SH-SY5Y (cell line): ENCODE data around the gene YAF2.
A peak's percentile ranks its signal among the peaks of the same experiment; 100 is the strongest.

Experiments
- GATA2 ChIP-seq: IDR thresholded peaks from 2 replicates; pipeline ENCODE4 v1.6.1; 2011; ENCODE audit warnings: mild to moderate bottlenecking, low read depth, low read length
- GATA3 ChIP-seq: IDR thresholded peaks from 2 replicates; pipeline ENCODE4 v1.6.1; 2011; ENCODE audit warnings: low read depth, mild to moderate bottlenecking, low read length, moderate library complexity

Gene YAF2

GRCh38 chr12:42266579-42267230 is 28.7 kb upstream of the YAF2 start:
- TF ChIP-seq GATA3 (no peak), GATA2 (no peak)

DNA sequence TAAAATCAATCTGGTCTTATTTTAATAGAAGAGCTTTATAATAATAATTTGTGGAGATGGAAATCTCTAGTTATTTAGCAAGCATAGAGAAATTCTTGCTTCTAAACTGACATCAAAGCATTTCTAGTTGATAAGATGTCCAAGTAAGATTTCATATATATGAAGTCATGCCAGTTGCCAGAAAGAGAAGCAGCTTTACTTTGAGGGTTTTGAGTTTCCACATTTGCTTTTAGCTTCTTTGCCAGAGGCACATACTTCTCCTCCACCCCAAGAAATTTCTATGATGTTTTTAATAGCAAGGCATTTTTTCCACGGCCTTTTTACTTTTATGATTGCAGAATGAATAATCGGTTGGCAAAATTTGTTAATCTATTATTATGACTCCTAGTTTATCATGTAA is 24.2 kb upstream of the YAF2 start:
- TF ChIP-seq GATA2: no peak
- no peak for TF ChIP-seq GATA3

DNA sequence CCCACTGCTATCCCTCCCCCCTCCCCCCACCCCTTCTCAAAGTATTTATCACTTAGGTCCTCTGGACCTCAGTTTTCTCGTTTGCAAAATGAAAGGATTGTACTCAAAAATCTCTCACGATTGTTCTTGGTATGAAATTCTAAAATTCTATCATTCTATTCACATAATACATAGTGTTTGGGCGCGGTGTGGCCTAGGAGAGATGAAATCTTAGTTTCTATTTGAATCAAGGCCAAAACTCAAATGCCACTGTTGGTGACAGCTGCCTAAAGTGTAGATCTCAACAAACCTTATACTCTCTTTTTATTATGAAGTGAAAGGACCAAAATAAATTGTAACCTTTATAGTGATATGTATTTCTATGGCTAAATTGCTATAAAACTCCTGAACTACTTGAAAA is 23.7 kb upstream of the YAF2 start:
- TF ChIP-seq GATA3 (no peak), GATA2 (no peak)

- TF ChIP-seq GATA3 (no peak), GATA2 (no peak)
Observed at GRCh38 chr12:42260518-42260917, 22.5 kb upstream of the YAF2 start.

DNA sequence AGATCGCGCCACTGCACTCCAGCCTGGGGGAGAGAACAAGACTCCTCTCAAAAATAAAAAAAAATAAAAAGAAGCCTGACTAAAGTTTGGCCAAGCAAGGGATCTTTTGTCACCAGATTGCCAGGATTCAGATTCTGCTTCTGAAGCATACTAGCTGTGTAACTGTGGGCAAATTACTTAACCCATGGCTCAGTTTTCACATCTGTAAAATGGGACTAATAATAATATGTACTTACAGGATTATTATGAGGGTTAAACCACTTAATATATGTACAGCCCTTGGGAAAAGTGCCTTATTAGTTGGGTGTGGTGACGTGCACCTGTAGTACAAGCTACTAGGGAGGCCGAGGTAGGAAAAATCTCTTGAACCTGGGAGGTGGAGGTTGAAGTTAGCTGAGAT is 21.7 kb upstream of the YAF2 start:
- no peak for TF ChIP-seq GATA2
- TF ChIP-seq GATA3: no peak

- TF ChIP-seq GATA3: no peak
- no peak for TF ChIP-seq GATA2
Observed at GRCh38 chr12:42255866-42256261, 17.8 kb upstream of the YAF2 start.

GRCh38 chr12:42255221-42255865 is 17.3 kb upstream of the YAF2 start:
- TF ChIP-seq GATA2 (no peak), GATA3 (no peak)

GRCh38 chr12:42240131-42240750 is 2.2 kb upstream of the YAF2 start:
- TF ChIP-seq GATA2 (no peak), GATA3 (no peak)

- TF ChIP-seq GATA3 (no peak), GATA2 (no peak)
Observed at GRCh38 chr12:42237853-42238239, 202 bp downstream of the YAF2 start.

DNA sequence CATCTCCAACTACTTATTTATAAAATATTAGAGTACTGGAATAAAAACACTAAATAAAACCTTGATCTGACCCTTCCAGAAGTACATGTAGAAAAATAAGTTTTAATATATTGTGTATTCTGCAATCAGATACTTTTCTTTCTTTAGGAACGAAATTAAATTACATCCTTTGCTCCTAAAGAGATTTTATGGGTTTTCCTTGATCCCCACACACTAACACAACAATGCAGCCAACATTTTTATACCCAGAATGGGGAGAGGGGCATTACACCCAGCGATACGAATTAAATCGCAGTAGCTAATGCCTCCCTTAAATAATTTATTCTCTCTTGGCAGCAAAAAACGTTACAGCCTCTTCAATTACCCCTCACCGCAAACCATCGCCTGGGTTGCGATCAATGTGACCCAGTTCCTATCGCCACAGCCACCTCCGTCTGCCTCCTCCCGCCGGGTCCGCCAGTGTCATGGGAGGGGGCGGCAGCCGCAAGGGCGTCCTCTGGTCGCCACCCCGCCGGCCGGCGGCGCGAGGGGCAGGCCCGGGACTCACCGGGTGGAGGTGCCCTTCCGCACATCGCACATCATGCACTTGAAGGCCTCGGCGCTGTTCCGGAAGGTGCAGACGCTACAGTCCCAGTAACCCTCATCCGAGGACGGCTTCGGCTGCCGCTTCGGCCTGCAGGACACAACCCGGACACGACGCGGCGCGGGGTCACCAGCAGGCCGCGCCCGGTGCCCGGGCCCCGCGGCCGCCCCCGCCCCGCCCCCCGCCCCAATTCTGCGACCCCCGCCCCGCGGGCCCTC is 796 bp downstream of the YAF2 start:
- TF ChIP-seq GATA2 (no peak), GATA3 (no peak)

DNA sequence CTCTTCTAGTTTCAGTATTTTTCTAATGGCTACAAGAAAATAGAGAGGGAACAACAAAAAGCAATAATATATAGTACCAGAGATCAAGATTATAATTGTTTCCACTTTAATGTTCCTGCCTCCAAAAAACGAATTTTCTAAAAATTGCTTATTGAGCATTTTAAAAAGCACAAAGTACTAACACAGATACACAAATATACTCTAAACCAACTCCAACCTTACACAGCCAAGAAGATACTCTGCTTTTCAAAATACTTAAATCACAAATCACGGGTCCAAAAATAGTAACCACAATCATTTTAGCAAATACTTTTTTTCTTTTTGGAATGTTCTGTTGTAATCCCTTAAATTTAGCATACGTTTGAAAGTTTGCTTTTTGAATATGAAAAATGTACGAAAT is 2.0 kb downstream of the YAF2 start:
- TF ChIP-seq GATA2 (no peak), GATA3 (no peak)

GRCh38 chr12:42235426-42235825 is 2.6 kb downstream of the YAF2 start:
- TF ChIP-seq GATA2: no peak
- TF ChIP-seq GATA3: no peak

DNA sequence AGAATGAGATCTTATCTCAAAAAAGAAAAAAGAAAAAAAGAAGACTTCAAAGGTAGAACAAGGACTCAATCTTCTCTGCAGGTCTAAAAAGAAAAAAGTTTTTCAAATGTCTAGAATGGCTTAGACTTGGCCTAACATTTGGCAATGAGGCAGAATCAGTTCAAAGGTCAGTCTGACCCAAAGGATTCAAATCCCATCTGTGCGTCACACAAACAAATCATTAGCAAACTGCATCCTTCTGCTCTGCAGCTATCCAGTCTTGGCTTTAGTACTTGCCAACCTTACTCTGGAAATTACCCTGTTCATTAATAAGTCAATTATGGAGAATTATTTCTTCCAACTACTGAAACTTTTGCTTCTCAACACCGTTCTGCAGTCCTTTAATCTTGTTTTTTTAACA is 3.1 kb downstream of the YAF2 start:
- TF ChIP-seq GATA2 (0 out of 2 replicates have a peak, but pooled peaks have one; percentile 1), GATA3 (no peak)

DNA sequence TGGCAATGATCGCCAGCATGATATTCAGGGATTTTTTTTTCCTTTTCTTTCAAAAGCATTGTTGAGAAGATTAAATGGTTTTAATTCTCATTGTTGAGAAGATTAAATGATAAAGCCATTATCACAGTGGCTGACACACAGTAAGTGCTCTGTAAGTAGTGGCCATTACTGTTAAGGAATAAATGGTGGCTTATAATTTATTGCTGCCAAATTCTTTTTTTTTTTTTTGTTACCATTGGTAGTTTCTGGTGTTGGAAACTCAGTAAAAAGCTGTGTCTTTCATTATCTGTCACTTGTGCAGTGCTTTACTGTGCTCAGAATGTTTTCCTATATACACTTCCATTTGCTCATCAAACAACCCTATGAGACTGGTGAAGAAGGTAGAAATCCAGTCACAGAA is 15.3 kb downstream of the YAF2 start:
- no peak for TF ChIP-seq GATA2
- TF ChIP-seq GATA3: no peak

GRCh38 chr12:42221726-42222125 is 16.3 kb downstream of the YAF2 start:
- no peak for TF ChIP-seq GATA2
- TF ChIP-seq GATA3: no peak

GRCh38 chr12:42217656-42218055 is 20.4 kb downstream of the YAF2 start:
- TF ChIP-seq GATA2: no peak
- no peak for TF ChIP-seq GATA3

DNA sequence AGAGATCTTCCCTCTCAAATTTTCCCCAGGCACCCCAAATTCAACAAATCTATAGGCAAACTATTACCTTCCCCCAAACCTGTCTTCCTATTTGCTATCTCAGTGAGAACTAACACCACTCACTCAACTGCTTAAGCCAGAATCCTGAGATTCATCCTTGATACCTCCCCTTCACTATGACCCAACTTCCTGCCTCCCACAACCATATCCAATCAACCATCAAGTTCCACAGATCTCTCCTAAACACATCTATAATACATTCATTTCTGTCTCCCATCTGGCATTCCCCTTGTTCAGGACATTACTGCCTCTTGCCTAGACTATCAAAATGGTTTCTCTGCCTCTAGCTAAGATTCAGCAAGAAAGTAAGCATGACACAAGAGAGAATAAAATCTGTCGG is 21.3 kb downstream of the YAF2 start:
- no peak for TF ChIP-seq GATA2
- TF ChIP-seq GATA3: no peak
